ENCODE measurements around the gene PYHIN1.

PYHIN1 gene

DNA sequence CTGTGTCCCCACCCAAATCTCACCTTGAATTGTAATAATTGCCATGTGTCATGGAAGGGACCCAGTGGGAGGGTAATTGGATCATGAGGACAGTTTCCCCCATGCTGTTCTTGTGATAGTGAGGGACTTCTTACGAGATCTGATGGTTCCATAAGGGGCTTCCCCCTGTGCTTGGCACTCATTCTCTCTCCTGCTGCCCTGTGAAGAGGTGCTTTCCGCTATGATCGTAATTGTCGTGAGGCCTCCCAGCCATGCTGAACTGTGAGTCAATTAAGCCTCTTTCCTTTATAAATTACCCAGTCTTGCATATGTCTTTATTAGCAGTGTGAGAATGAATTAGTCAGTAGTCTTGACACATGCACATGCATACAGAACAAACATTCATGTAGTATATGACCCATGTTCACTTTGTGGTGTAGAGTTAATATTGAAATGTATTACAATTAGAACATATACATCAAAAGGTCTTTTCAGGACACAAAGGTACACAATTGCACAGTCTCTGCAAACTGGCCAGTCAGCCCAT is 61.5 kb downstream of the PYHIN1 start:
- H3K4me3 ChIP-seq (ENCODE audit: low read length), result no peak overlapping the region
- TF ChIP-seq, protein P1, sequence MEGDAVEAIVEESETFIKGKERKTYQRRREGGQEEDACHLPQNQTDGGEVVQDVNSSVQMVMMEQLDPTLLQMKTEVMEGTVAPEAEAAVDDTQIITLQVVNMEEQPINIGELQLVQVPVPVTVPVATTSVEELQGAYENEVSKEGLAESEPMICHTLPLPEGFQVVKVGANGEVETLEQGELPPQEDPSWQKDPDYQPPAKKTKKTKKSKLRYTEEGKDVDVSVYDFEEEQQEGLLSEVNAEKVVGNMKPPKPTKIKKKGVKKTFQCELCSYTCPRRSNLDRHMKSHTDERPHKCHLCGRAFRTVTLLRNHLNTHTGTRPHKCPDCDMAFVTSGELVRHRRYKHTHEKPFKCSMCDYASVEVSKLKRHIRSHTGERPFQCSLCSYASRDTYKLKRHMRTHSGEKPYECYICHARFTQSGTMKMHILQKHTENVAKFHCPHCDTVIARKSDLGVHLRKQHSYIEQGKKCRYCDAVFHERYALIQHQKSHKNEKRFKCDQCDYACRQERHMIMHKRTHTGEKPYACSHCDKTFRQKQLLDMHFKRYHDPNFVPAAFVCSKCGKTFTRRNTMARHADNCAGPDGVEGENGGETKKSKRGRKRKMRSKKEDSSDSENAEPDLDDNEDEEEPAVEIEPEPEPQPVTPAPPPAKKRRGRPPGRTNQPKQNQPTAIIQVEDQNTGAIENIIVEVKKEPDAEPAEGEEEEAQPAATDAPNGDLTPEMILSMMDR (conservative IDR thresholded peaks at IDR 0.05; ENCODE audit: low read length), result no peak
- no peak for DNase-seq (ENCODE audit: low read depth)

DNA sequence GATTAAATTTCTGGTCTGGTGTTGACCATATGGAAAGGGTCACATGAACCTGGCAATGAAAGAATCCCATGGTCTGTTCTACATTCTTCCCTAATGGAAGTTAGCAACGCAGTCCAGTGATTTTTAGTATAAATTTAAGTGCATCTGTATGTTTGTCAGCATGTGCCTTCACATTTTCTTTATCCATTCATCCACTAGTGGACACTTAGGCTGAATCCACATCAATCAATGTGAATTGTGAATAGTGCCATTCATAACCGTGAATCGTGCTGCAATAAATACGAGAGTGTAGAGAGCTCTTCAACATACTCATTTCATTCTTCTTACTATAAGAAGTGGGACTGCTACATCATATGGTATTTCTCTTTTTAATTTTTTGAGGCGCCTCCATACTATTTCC is 65.6 kb downstream of the PYHIN1 start:
- H3K4me3 ChIP-seq (ENCODE audit: low read length), result no peak overlapping the region
- DNase-seq (ENCODE audit: low read depth), result no peak
- TF ChIP-seq, protein P1 (conservative IDR thresholded peaks at IDR 0.05; ENCODE audit: low read length), result no peak

DNA sequence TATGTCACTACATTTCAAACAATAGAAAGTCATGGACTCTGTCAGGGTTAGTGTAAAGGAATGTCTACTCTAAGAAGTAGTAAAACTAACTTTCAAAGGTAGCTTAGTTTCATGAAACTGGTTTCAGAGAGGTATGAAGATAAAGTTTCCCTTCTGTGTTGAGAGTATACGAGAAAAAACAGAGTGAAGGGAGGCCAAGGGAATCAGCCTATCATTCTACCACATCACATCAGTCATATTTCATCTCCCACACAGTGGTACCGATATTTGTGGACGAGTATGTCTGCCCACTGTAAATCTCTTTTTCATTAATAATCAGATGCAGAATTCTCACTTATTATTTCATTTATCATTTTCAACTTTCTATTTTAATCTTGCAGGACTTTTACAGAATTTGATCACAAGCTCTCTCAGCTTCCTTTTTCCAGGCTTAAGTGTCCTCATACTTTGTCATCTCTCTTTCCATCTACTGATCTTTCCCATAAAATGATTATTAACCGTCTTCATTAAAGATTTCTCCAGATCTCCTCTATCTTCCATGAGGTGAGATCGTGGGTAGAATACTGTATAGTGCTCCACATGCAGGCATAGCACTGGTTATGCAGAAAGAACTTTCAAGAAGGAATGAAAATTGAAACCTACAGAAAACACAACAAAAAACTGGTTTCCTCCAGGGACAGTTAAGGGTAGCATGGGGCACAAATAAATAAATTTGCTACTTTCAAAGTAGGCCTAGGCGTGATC is 66.9 kb downstream of the PYHIN1 start:
- no peak overlapping the region; the same call in 1 of the 2 replicates for H3K4me3 ChIP-seq (ENCODE audit: low read length)
- TF ChIP-seq, protein P1 (conservative IDR thresholded peaks at IDR 0.05; ENCODE audit: low read length), result no peak
- DNase-seq (ENCODE audit: low read depth), result no peak

DNA sequence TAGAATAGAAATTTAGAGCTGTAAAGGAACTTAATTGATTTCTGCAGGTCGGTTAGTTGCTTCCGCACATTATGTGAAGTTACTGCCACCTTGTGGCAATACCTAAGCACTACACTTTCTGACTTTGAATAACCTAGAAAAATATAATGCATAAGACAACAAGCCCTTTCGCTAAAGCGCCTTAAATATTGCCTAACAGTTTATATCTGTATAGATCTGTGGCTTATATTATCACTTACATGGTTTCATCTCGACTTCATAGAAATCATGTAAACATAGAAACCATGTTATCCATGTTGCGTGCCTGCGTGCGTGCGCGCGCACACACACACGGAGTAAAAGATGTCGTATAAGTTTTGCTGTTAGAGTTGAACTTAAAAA is 67.4 kb downstream of the PYHIN1 start:
- TF ChIP-seq, protein P1 (conservative IDR thresholded peaks at IDR 0.05; ENCODE audit: low read length), result peak; percentile 86
- H3K4me3 ChIP-seq (ENCODE audit: low read length), result peak overlapping the region; percentile 78
- peak; percentile 65 for DNase-seq (ENCODE audit: low read depth)

DNA sequence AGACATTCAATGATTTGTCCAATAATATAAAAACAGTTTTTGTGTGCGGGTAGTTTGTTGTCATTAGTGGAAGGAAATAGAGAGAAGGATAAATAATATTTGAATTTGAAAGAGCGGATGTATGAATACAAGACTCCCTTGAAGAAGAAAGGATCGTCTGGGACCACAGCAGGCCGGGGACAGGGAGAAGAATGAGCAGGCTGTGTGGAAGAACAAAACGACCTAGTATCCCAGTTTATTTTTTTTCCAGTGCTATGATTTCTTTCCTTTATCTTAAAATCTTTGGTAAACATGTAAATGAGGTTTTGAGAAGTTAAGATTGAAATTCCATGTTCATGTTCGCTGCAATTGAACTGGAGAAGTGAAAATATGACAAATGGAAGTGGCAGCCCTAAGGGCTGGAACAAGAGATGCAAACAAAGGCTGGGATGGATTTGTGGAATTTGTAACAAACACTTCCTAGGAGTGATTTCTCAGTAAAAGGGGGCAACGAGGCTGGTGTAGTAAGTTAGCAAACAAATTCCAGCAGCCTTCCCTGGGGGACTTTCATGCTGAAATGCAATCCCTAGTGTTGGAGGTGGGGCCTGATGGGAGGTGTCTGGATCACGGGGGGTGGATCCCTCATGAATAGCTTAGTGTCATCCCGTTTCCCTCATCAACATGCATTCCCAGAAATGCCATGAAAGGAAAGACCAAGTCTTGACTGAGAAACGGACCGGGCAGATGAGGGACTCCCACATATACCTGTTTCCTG is 68.1 kb downstream of the PYHIN1 start:
- DNase-seq (ENCODE audit: low read depth), result peak; percentile 97
- H3K4me3 ChIP-seq (ENCODE audit: low read length), result peak overlapping the region; percentile 78

DNA sequence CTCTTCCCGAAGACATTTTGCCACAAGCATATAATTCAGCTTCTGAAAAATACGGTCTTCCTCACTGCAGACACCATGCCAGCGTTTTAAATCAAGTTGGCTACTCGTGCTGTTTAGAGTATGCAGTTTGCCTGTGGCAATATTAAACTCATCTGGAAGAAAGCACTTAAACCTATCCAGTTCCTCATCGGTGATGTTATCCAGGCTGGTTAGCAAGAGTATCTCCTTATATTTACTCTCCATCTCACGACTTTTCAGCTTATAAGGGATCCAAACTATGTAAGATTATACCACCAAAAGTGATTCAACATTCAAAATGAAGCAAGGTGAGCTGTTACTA is 68.7 kb downstream of the PYHIN1 start:
- DNase-seq (ENCODE audit: low read depth), result no peak
- peak overlapping the region; percentile 78 for H3K4me3 ChIP-seq (ENCODE audit: low read length)
- TF ChIP-seq, protein P1 (conservative IDR thresholded peaks at IDR 0.05; ENCODE audit: low read length), result no peak

More for the DNA sequence above, 68.1 kb downstream of the PYHIN1 start:
- TF ChIP-seq, protein P1 (conservative IDR thresholded peaks at IDR 0.05; ENCODE audit: low read length), result no peak

All from AG10803 (cell line).